Mesenchymal stem cell (in vitro differentiated cells and primary cell): ENCODE results near the gene ACP7.
"Not testable (repeated sequence)": the region's sequence is repeated elsewhere in the genome, so short reads cannot be mapped to it uniquely, and the experiment has no call there.

Experiments used
- DNase-seq: peaks from one replicate; pipeline ENCODE4 v3.0.0-alpha.2; 2013
- H2AFZ ChIP-seq: one replicate; pipeline ENCODE4 v1.6.1; 2013; ENCODE audit warnings: low read depth, mild to moderate bottlenecking, control low read depth, inconsistent platforms, low read length, moderate library complexity
- H2AK5ac ChIP-seq: 2 replicates; pipeline ENCODE4 v1.6.1; 2013; ENCODE audit warnings: low read length, moderate library complexity, mild to moderate bottlenecking, inconsistent platforms; ENCODE audit not compliant: severe bottlenecking
- H2BK120ac ChIP-seq: one replicate; pipeline ENCODE4 v1.6.1; 2013; ENCODE audit warnings: low read depth, mild to moderate bottlenecking, inconsistent platforms, low read length, moderate library complexity
- H2BK12ac ChIP-seq, 2 experiments: one replicate each; pipeline ENCODE4 v1.6.1; 2013; ENCODE audit warnings: inconsistent platforms in 2 of 2, low read length in 2 of 2, mild to moderate bottlenecking in 2 of 2, moderate library complexity in 2 of 2, control low read depth in 1 of 2
- H2BK15ac ChIP-seq: one replicate; pipeline ENCODE4 v1.6.1; 2013; ENCODE audit warnings: mild to moderate bottlenecking, low read depth, inconsistent platforms; ENCODE audit not compliant: poor library complexity, severe bottlenecking
- H2BK5ac ChIP-seq: 2 replicates; pipeline ENCODE4 v1.6.1; 2013; ENCODE audit warnings: low read depth, mild to moderate bottlenecking, low read length, control low read depth, inconsistent platforms; ENCODE audit not compliant: poor library complexity, severe bottlenecking
- H3K14ac ChIP-seq, 2 experiments: one replicate each; pipeline ENCODE4 v1.6.1; 2013; ENCODE audit warnings: inconsistent platforms in 2 of 2, low read length in 2 of 2, control low read depth in 1 of 2, mild to moderate bottlenecking in 1 of 2, moderate library complexity in 1 of 2
- H3K18ac ChIP-seq, 2 experiments: one replicate each; pipeline ENCODE4 v1.6.1; 2013; ENCODE audit warnings: inconsistent platforms in 2 of 2, low read length in 2 of 2, control low read depth in 1 of 2, low read depth in 1 of 2, mild to moderate bottlenecking in 1 of 2
- H3K23ac ChIP-seq, 2 experiments: one replicate each; pipeline ENCODE4 v1.6.1; 2013; ENCODE audit warnings: inconsistent platforms in 2 of 2, low read length in 2 of 2, mild to moderate bottlenecking in 2 of 2, moderate library complexity in 2 of 2, control low read depth in 1 of 2
- H3K27ac ChIP-seq: 2 replicates; pipeline ENCODE4 v1.5.1; 2013; ENCODE audit warnings: mild to moderate bottlenecking, moderate library complexity, low read length, control low read depth, inconsistent platforms; ENCODE audit not compliant: poor library complexity, severe bottlenecking
- H3K27me3 ChIP-seq, 2 experiments: 2 replicates each; pipeline versions ENCODE4 v1.6.1 to v1.7.0; 2013; ENCODE audit warnings: low read length in 2 of 2, mild to moderate bottlenecking in 2 of 2, moderate library complexity in 2 of 2, control low read depth in 1 of 2, inconsistent platforms in 1 of 2; ENCODE audit not compliant: control insufficient read depth in 1 of 2, insufficient read depth in 1 of 2
- H3K36me3 ChIP-seq, 2 experiments: 2 replicates each; pipeline versions ENCODE4 v1.6.1 to v1.7.0; 2013; ENCODE audit warnings: low read length in 2 of 2, control low read depth in 1 of 2, inconsistent platforms in 1 of 2, low read depth in 1 of 2, mild to moderate bottlenecking in 1 of 2; ENCODE audit not compliant: insufficient read depth in 2 of 2, control insufficient read depth in 1 of 2
- H3K4ac ChIP-seq, 2 experiments: one replicate each; pipeline ENCODE4 v1.6.1; 2013; ENCODE audit warnings: inconsistent platforms in 2 of 2, low read length in 2 of 2, mild to moderate bottlenecking in 2 of 2, moderate library complexity in 2 of 2, control low read depth in 1 of 2, low read depth in 1 of 2
- H3K4me1 ChIP-seq: 2 replicates; pipeline ENCODE4 v1.6.1; 2013; ENCODE audit warnings: low read depth, low read length, control low read depth; ENCODE audit not compliant: control insufficient read depth, insufficient read depth
- H3K4me2 ChIP-seq: 2 replicates; pipeline ENCODE4 v1.6.1; 2013; ENCODE audit warnings: low read length, mild to moderate bottlenecking, inconsistent platforms; ENCODE audit not compliant: poor library complexity, severe bottlenecking
- H3K4me3 ChIP-seq, 2 experiments: 2 replicates each; pipeline versions ENCODE4 v1.5.1 to v1.7.0; 2013; ENCODE audit warnings: low read length in 2 of 2, mild to moderate bottlenecking in 2 of 2, control low read depth in 1 of 2, low read depth in 1 of 2; ENCODE audit not compliant: insufficient read depth in 1 of 2
- H3K79me1 ChIP-seq: replicated peaks from 2 replicates; pipeline ENCODE4 v1.6.1; 2013; ENCODE audit warnings: mild to moderate bottlenecking, control low read depth, low read length, inconsistent platforms; ENCODE audit not compliant: poor library complexity, severe bottlenecking
- H3K9ac ChIP-seq: 2 replicates; pipeline ENCODE4 v1.7.0; 2013; ENCODE audit warnings: mild to moderate bottlenecking, low read length, moderate library complexity
- H3K9me3 ChIP-seq: 2 replicates; pipeline ENCODE4 v1.7.0; 2013; ENCODE audit warnings: mild to moderate bottlenecking, low read length; ENCODE audit not compliant: control insufficient read depth
- H4K8ac ChIP-seq: one replicate; pipeline ENCODE4 v1.6.1; 2013; ENCODE audit warnings: inconsistent platforms, mild to moderate bottlenecking, low read length, moderate library complexity
- H4K91ac ChIP-seq: one replicate; pipeline ENCODE4 v1.6.1; 2013; ENCODE audit warnings: mild to moderate bottlenecking, low read length, inconsistent platforms
- WGBS: methylation state at CpG from one replicate; pipeline ENCODE4 v1.1.7; 2013; ENCODE audit warnings: mixed read lengths; 5-methylcytosine and 5-hydroxymethylcytosine counted together

The ACP7 gene

GRCh38 chr19:39090881-39091280 is 6.7 kb downstream of the ACP7 start:
- Histone ChIP-seq H3K4me1 (no peaks in the 10 kb centered on the region), H3K79me1 (no peaks in the 10 kb centered on the region), H3K18ac (no peak overlapping the region), H2BK15ac (no peak overlapping the region), H3K4me3 (no peak overlapping the region), H2AK5ac (no peak overlapping the region), H3K14ac (no peak overlapping the region), H2BK120ac (no peak overlapping the region), H2AFZ (no peak overlapping the region), H3K9me3 (no peaks in the 10 kb centered on the region), H2BK12ac (no peak overlapping the region), H3K23ac (no peak overlapping the region), H3K9ac (no peak overlapping the region), H4K8ac (no peak overlapping the region), H3K4ac (no peak overlapping the region), H3K4me2 (no peak overlapping the region), H2BK5ac (no peak overlapping the region), H3K27ac (no peak overlapping the region), H3K36me3 (no peaks in the 10 kb centered on the region), H4K91ac (no peak overlapping the region), H3K27me3 (peaks cover 0 to 23% of the 10 kb centered on the region in 2 experiments)
- 94% methylated on average over 4 of the region's 4 CpGs for WGBS
- no peak for DNase-seq

- not testable (repeated sequence) for H2BK120ac ChIP-seq, H3K4me2 ChIP-seq, H2AFZ ChIP-seq, H2BK15ac ChIP-seq, H4K91ac ChIP-seq, H2BK5ac ChIP-seq, H3K27ac ChIP-seq, H3K23ac ChIP-seq, H3K27me3 ChIP-seq, H3K4me1 ChIP-seq, H4K8ac ChIP-seq, H2BK12ac ChIP-seq, H3K36me3 ChIP-seq, H3K79me1 ChIP-seq, H3K18ac ChIP-seq, DNase-seq, H3K14ac ChIP-seq, H3K4me3 ChIP-seq, H3K9me3 ChIP-seq, H3K4ac ChIP-seq, H2AK5ac ChIP-seq, H3K9ac ChIP-seq
- 62% methylated on average over 5 of the region's 5 CpGs for WGBS
Observed at GRCh38 chr19:39095799-39096540, 11.8 kb downstream of the ACP7 start.

- Histone ChIP-seq H2BK15ac (no peak overlapping the region), H3K23ac (no peak overlapping the region), H2AFZ (no peak overlapping the region), H3K27me3 (peaks cover 0 to 9% of the 10 kb centered on the region in 2 experiments), H3K14ac (no peak overlapping the region), H3K4me2 (no peak overlapping the region), H3K9me3 (no peaks in the 10 kb centered on the region), H2BK120ac (no peak overlapping the region), H2BK5ac (no peak overlapping the region), H2AK5ac (no peak overlapping the region), H4K8ac (no peak overlapping the region), H3K9ac (no peak overlapping the region), H3K4ac (no peak overlapping the region), H3K4me1 (peaks cover 2% of the 10 kb centered on the region), H4K91ac (no peak overlapping the region), H3K4me3 (no peak overlapping the region), H3K36me3 (no peaks in the 10 kb centered on the region), H3K18ac (no peak overlapping the region), H2BK12ac (no peak overlapping the region), H3K27ac (no peak overlapping the region), H3K79me1 (no peaks in the 10 kb centered on the region)
- 92% methylated on average over 5 of the region's 5 CpGs for WGBS
- no peak for DNase-seq
Observed at GRCh38 chr19:39097299-39097698, 13.1 kb downstream of the ACP7 start.

- H3K23ac ChIP-seq = no peak overlapping the region
- no peak overlapping the region for H3K4me2 ChIP-seq
- H4K91ac ChIP-seq = no peak overlapping the region
- no peak overlapping the region for H2BK15ac ChIP-seq
- no peaks in the 10 kb centered on the region for H3K79me1 ChIP-seq
- no peak overlapping the region for H2AK5ac ChIP-seq
- H2AFZ ChIP-seq = no peak overlapping the region
- peaks cover 0 to 9% of the 10 kb centered on the region in 2 experiments for H3K27me3 ChIP-seq
- H3K9me3 ChIP-seq = no peaks in the 10 kb centered on the region
- no peak overlapping the region for H3K27ac ChIP-seq
- H3K14ac ChIP-seq = no peak overlapping the region
- H2BK12ac ChIP-seq = no peak overlapping the region
- H2BK120ac ChIP-seq = no peak overlapping the region
- no peak overlapping the region for H3K4me3 ChIP-seq
- H3K9ac ChIP-seq = no peak overlapping the region
- H3K4ac ChIP-seq = no peak overlapping the region
- no peaks in the 10 kb centered on the region for H3K36me3 ChIP-seq
- H4K8ac ChIP-seq = no peak overlapping the region
- no peak overlapping the region for H3K18ac ChIP-seq
- WGBS = 80% methylated on average over 1 of the region's 2 CpGs
- peaks cover 2% of the 10 kb centered on the region for H3K4me1 ChIP-seq
- no peak overlapping the region for H2BK5ac ChIP-seq
- no peak for DNase-seq
Observed at GRCh38 chr19:39097721-39098120, 13.6 kb downstream of the ACP7 start.
